ENCODE data around the gene NDEL1. TPM values are rescaled to one million over a fixed set of nuclear protein-coding genes. Genes with fewer than 3 reads are reported as not detected.
A peak's percentile ranks its signal among the peaks of the same experiment; 100 is the strongest.

Gene NDEL1
- total RNA-seq, 1 experiment from 2014 or later = 38.4 TPM

DNA sequence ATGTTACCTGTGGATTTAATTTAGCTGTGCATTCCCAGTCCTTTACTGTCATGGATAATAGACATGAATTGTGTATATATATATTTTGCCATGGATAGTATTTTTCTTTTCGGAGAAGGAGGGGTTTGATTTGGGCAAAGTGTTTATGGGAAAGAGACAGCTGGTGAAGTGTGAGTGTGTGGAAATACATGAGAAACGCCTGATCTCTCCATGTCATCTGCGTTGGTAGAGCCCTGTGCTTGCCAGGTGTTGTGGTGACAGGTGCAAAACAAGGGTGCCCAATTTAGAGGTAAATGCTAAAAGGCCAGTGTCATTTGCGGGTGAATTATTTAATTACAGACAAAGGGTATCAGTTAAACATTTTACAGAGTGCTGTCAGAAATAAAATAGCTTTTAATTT is 23.4 kb downstream of the NDEL1 start:
- H3K18ac ChIP-seq (ENCODE audit: insufficient read length, low read depth, low read length) = no peak overlapping the region
- H4K20me1 ChIP-seq (ENCODE audit: control insufficient read depth, insufficient read depth, insufficient read length) = no peaks in the 10 kb centered on the region
- Mint-ChIP-seq H3K4me1 (no peaks in the 10 kb centered on the region), H3K27ac (peak overlapping the region in 1 of 3 experiments; percentile 40; a peak in 1 of 7 replicates), H3K27me3 (ENCODE audit: low read depth) (no peaks in the 10 kb centered on the region), H3K4me3 (no peak overlapping the region), H3K9me3 (no peaks in the 10 kb centered on the region), H3K36me3 (ENCODE audit: insufficient read depth in 1 of 3, low read depth in 3 of 3) (peaks cover 7 to 66% (median 42%) of the 10 kb centered on the region in 3 experiments; a peak in 6 of 7 replicates)
- H3K4ac ChIP-seq (ENCODE audit: low read depth, low read length) = no peak overlapping the region
- H3K79me1 ChIP-seq (ENCODE audit: insufficient read depth, low read depth, low read length, poor library complexity, severe bottlenecking) = no peaks in the 10 kb centered on the region
- H4K5ac ChIP-seq (ENCODE audit: insufficient read length, low read depth, low read length) = no peak overlapping the region
- no peak overlapping the region for H3T11ph ChIP-seq (ENCODE audit: low read length)
- H3K56ac ChIP-seq (ENCODE audit: insufficient read length, low read depth, low read length) = no peak overlapping the region
- no peak overlapping the region for H2AFZ ChIP-seq (ENCODE audit: low read length)
- H3K27me3 ChIP-seq (ENCODE audit: insufficient read depth, low read length) = no peaks in the 10 kb centered on the region
- H3K79me2 ChIP-seq (ENCODE audit: insufficient read depth, low read length) = no peaks in the 10 kb centered on the region
- no peak overlapping the region for H4K8ac ChIP-seq (replicated peaks; ENCODE audit: insufficient read length, low read depth, low read length)
- H2BK12ac ChIP-seq (ENCODE audit: insufficient read length, low read depth, low read length) = no peak overlapping the region
- no peak overlapping the region for H3K23ac ChIP-seq (ENCODE audit: insufficient read length, low read depth, low read length)
- H3K14ac ChIP-seq (ENCODE audit: insufficient read depth, low read length) = no peak overlapping the region
- H2BK20ac ChIP-seq (ENCODE audit: low read depth, low read length, poor library complexity, severe bottlenecking) = no peak overlapping the region
- no peak overlapping the region for H2BK15ac ChIP-seq (ENCODE audit: low read depth, low read length)
- H3K27ac ChIP-seq (ENCODE audit: insufficient read length, low read depth, low read length) = no peak overlapping the region
- TF ChIP-seq, protein P1, sequence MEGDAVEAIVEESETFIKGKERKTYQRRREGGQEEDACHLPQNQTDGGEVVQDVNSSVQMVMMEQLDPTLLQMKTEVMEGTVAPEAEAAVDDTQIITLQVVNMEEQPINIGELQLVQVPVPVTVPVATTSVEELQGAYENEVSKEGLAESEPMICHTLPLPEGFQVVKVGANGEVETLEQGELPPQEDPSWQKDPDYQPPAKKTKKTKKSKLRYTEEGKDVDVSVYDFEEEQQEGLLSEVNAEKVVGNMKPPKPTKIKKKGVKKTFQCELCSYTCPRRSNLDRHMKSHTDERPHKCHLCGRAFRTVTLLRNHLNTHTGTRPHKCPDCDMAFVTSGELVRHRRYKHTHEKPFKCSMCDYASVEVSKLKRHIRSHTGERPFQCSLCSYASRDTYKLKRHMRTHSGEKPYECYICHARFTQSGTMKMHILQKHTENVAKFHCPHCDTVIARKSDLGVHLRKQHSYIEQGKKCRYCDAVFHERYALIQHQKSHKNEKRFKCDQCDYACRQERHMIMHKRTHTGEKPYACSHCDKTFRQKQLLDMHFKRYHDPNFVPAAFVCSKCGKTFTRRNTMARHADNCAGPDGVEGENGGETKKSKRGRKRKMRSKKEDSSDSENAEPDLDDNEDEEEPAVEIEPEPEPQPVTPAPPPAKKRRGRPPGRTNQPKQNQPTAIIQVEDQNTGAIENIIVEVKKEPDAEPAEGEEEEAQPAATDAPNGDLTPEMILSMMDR (conservative IDR thresholded peaks at IDR 0.05) = no peak
- H2BK5ac ChIP-seq (ENCODE audit: insufficient read length, low read length) = no peak overlapping the region
- no peak overlapping the region for H4K91ac ChIP-seq (ENCODE audit: insufficient read length, low read depth, low read length)
- no peak overlapping the region for H3K9ac ChIP-seq (ENCODE audit: extremely low read depth, insufficient read length, low read length)
- no peaks in the 10 kb centered on the region for H3K4me1 ChIP-seq (ENCODE audit: insufficient read depth, low read length)
- H3K4me2 ChIP-seq (ENCODE audit: insufficient read depth, insufficient read length, low read length) = no peak overlapping the region
- H2BK120ac ChIP-seq (ENCODE audit: low read depth, low read length, poor library complexity, severe bottlenecking) = no peak overlapping the region
- H3K9me3 ChIP-seq (ENCODE audit: control insufficient read depth, low read depth, low read length) = no peaks in the 10 kb centered on the region
- H2AK5ac ChIP-seq (ENCODE audit: insufficient read length, low read length) = no peak overlapping the region
- no peaks in the 10 kb centered on the region for H3K23me2 ChIP-seq (ENCODE audit: insufficient read length, low read depth, low read length, poor library complexity, severe bottlenecking)
- DNase-seq = no peak
- WGBS (ENCODE audit: extremely low coverage, insufficient read length, low lambda C conversion rate) = no CpG with 5 or more reads among the region's 4 CpGs

All from H9 (cell line).